ENCODE results near the gene TBCC.
"Not testable (repeated sequence)": the region's sequence is repeated elsewhere in the genome, so short reads cannot be mapped to it uniquely, and the experiment has no call there.

Gene TBCC

DNA sequence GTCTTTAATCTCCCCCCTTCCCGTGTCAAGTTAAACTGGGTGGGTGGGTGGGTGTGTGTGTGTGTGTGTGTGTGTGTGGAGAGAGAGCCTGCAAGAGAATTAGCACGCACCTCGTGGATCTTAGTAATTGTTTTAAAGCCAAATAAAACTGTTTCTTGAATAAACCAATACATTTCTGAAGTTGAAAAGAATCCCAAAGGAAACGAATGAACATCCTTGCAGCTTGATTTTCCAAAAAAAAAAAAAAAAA, 35.6 kb upstream of the TBCC start:
- TF ChIP-seq, protein P1, sequence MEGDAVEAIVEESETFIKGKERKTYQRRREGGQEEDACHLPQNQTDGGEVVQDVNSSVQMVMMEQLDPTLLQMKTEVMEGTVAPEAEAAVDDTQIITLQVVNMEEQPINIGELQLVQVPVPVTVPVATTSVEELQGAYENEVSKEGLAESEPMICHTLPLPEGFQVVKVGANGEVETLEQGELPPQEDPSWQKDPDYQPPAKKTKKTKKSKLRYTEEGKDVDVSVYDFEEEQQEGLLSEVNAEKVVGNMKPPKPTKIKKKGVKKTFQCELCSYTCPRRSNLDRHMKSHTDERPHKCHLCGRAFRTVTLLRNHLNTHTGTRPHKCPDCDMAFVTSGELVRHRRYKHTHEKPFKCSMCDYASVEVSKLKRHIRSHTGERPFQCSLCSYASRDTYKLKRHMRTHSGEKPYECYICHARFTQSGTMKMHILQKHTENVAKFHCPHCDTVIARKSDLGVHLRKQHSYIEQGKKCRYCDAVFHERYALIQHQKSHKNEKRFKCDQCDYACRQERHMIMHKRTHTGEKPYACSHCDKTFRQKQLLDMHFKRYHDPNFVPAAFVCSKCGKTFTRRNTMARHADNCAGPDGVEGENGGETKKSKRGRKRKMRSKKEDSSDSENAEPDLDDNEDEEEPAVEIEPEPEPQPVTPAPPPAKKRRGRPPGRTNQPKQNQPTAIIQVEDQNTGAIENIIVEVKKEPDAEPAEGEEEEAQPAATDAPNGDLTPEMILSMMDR (IDR thresholded peaks at IDR 0.05; ENCODE audit: low read depth, low read length) = no peak
- no peak for DNase-seq (ENCODE audit: extremely low read depth, low read depth)

DNA sequence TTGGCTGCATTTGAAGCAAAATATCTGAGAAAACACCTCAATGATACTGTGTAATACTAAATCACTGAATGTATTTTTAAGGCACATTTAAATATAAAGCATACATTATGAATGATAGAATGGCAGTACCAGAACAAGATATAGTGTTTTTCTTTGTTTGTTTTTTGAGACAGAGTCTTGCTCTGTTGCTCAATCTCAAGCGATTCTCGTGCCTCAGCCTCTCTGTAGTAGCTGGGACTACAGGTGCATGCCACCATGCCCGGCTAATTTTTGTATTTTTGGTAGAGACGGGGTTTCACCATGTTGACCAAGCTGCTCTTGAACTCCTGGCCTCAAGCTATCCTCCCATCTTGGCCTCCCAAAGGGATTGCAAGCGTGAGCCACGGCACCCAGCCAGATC, 33.6 kb upstream of the TBCC start:
- TF ChIP-seq, protein P1 (IDR thresholded peaks at IDR 0.05; ENCODE audit: low read depth, low read length) = no peak
- DNase-seq (ENCODE audit: extremely low read depth, low read depth) = no peak

DNA sequence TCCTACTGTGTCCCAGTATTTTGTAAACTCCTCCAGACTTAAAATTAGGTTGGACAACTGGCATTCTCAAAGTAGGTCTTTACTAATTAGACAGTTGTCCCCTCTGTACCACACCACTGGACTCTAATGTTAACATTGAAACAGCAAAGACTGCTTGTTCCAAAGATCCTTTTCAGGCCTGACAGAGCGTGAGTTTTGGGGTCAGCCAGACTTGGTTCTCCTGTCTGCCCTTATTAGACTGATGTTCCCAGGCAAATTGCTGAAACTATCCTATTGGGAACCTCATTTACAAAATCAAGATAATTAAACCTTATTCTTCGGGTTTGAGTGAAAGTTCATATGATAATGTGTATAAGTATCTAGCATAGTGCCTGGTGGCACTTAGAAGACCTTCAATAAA, 32.2 kb upstream of the TBCC start:
- TF ChIP-seq, protein P1 (IDR thresholded peaks at IDR 0.05; ENCODE audit: low read depth, low read length) = no peak
- DNase-seq (ENCODE audit: extremely low read depth, low read depth) = no peak

DNA sequence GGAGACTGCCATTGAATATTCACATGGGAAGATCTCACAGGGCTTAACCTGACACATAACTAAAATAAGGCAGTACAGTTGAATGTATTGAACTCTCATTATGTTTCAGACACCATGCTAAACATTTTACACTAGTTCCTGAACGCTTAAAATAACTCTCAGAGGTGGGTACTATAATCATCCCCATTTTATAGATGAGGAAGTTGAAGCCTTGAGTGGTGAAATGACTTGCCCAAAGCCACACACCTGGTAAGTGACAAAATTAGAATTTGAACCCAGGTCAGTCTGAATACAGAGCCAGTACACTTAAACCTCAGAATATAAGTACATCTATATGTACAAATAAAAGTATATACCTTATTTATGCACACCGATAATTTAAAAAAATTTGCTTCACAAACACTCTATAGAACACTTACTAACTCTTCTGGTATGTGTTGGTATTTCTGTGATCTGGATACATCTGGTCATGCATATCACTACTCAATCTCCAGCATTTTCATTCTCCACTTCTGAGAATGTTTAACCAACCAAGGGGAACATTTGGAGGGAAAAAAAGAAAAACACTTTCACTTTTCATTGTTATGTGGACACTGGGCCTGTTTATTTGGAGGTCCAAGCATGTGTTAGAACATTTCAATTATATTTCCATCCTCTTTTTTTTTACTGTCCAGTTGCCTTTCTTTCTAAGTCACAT, 31.4 kb upstream of the TBCC start:
- no peak for DNase-seq (ENCODE audit: extremely low read depth, low read depth)

DNA sequence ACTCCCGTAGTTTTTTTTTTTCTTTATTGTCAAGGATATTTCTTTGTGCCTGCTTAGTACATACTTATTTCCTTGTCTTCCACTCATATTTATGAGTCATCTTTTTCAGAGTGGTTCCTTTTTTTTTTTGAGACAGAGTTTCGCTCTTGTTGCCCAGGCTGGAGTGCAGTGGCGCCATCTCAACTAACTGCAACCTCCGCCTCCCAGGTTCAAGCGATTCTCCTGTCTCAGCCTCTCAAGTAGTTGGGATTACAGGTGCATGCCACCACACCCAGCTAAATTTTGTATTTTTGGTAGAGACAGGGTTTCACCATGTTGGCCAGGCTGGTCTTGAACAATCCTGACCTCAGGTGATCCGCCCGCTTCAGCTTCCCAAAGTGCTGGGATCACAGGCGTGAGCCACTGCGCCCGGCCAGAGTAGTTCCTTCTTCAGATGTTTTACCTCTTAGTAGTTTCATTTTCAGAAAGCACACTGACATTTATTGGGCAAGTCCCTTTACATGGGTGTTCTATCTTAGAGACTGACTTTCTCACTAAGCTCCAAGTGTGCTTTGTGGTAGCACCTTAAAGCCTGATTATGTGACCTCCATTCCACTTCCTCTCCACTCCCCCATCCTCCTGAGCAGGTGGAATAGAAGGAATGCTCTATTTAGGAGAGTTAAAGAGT, 29.1 kb upstream of the TBCC start:
- not testable (repeated sequence) for DNase-seq (ENCODE audit: extremely low read depth, low read depth)

More for the DNA sequence above, 31.4 kb upstream of the TBCC start:
- TF ChIP-seq, protein P1 (IDR thresholded peaks at IDR 0.05; ENCODE audit: low read depth, low read length) = no peak

DNA sequence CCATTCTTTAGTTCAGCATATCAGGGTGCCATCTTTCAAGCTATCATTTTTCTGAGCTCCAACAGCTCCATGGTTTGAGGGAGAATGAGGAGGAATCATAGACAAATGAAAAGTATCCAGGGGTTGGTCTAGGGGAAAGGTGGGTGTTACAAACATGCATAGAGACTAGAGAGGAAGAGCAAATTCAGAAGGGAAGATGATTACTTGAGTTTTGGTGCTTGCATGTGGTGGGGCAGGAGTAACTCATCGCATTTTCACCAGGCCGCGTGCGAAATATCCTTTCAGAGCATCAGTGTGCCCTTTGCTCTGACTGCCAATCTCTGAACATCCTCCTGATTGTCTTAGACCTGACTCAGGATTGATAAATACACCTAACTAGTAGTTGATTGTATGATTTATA, 28.3 kb upstream of the TBCC start:
- DNase-seq (ENCODE audit: extremely low read depth, low read depth) = no peak
- TF ChIP-seq, protein P1 (IDR thresholded peaks at IDR 0.05; ENCODE audit: low read depth, low read length) = no peak

DNA sequence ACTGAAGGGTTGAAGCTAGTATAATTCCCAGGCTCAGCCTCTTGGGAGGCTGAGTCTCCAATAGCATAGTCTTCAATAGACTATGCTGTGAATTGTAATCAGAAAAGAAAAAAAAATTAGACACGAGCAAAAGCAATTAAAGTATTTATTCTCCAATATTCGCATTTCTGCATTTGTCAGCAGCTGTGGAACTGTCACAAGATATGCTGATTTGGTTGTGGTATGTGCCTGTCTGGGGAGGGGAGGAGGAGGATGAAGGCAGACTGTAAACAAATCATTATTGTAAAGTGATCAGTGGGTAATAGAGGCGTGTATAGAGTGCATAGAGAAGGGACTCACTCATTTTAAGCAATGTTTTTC, 25.8 kb upstream of the TBCC start:
- DNase-seq (ENCODE audit: extremely low read depth, low read depth) = no peak
- TF ChIP-seq, protein P1 (IDR thresholded peaks at IDR 0.05; ENCODE audit: low read depth, low read length) = no peak

DNA sequence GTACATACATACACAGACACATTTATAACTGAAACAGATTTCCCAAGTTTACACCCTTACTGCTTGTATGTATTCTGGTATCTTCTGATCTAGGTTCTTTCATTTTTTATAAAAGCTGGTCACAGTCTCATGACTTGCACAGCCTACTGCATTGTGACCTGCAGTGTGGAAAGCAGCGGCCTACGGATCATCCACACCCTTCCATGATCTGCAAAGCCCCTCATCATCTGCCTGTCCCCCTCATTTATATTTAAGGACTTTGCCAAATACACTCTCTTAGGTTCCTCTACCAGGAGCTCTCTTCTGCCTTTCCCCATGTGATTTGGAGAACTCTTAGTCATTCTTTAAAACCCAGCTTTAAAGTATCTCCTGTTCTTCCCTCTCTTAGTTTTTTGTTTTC, 23.9 kb upstream of the TBCC start:
- TF ChIP-seq, protein P1 (IDR thresholded peaks at IDR 0.05; ENCODE audit: low read depth, low read length) = no peak
- DNase-seq (ENCODE audit: extremely low read depth, low read depth) = no peak
